ENCODE data around the gene SLCO2A1.

Gene SLCO2A1

GRCh38 chr3:134060561-134061385 is 31.0 kb upstream of the SLCO2A1 start:
- no peak for DNase-seq (ENCODE audit: low spot score)

GRCh38 chr3:134059671-134060560 is 30.2 kb upstream of the SLCO2A1 start:
- no peak for DNase-seq (ENCODE audit: low spot score)

GRCh38 chr3:134059035-134059601 is 29.4 kb upstream of the SLCO2A1 start:
- DNase-seq (ENCODE audit: low spot score) = no peak

- DNase-seq (ENCODE audit: low spot score) = no peak
These were observed 28.0 kb upstream of the SLCO2A1 start for GRCh38 chr3:134057654-134058110.

- DNase-seq (ENCODE audit: low spot score) = peak; percentile 16
These were observed 27.4 kb upstream of the SLCO2A1 start for GRCh38 chr3:134057006-134057653.

GRCh38 chr3:134056464-134056891 is 26.8 kb upstream of the SLCO2A1 start:
- DNase-seq (ENCODE audit: low spot score) = no peak

GRCh38 chr3:134055661-134056060 is 25.9 kb upstream of the SLCO2A1 start:
- DNase-seq (ENCODE audit: low spot score) = no peak

- DNase-seq (ENCODE audit: low spot score) = no peak
These were observed 25.2 kb upstream of the SLCO2A1 start for GRCh38 chr3:134054881-134055280.

GRCh38 chr3:134054231-134054630 is 24.5 kb upstream of the SLCO2A1 start:
- no peak for DNase-seq (ENCODE audit: low spot score)

- no peak for DNase-seq (ENCODE audit: low spot score)
These were observed 22.6 kb upstream of the SLCO2A1 start for GRCh38 chr3:134052370-134052769.

GRCh38 chr3:134049676-134050075 is 20.0 kb upstream of the SLCO2A1 start:
- DNase-seq (ENCODE audit: low spot score) = no peak

- no peak for DNase-seq (ENCODE audit: low spot score)
These were observed 18.7 kb upstream of the SLCO2A1 start for GRCh38 chr3:134048278-134048996.

- DNase-seq (ENCODE audit: low spot score) = no peak
These were observed 14.7 kb upstream of the SLCO2A1 start for GRCh38 chr3:134044459-134044858.

GRCh38 chr3:134040066-134040465 is 10.3 kb upstream of the SLCO2A1 start:
- no peak for DNase-seq (ENCODE audit: low spot score)

GRCh38 chr3:134039161-134039862 is 9.6 kb upstream of the SLCO2A1 start:
- DNase-seq (ENCODE audit: low spot score) = no peak

- DNase-seq (ENCODE audit: low spot score) = no peak
These were observed 9.0 kb upstream of the SLCO2A1 start for GRCh38 chr3:134038716-134039115.

- DNase-seq (ENCODE audit: low spot score) = no peak
These were observed 8.4 kb upstream of the SLCO2A1 start for GRCh38 chr3:134038071-134038491.

GRCh38 chr3:134037168-134037567 is 7.4 kb upstream of the SLCO2A1 start:
- DNase-seq (ENCODE audit: low spot score) = no peak

- DNase-seq (ENCODE audit: low spot score) = no peak
These were observed 6.6 kb upstream of the SLCO2A1 start for GRCh38 chr3:134036291-134036690.

- no peak for DNase-seq (ENCODE audit: low spot score)
These were observed 6.1 kb upstream of the SLCO2A1 start for GRCh38 chr3:134035836-134036235.
